OCI-LY3 (cell line): Measurements from ENCODE around the gene DAB1.

Source experiments
- H2AFZ ChIP-seq: fragments of 200-600, 300-600 bp; shearing (Covaris generic); 2 replicates; pipeline ENCODE4 v1.6.0; 2014; ENCODE audit warnings: antibody characterized with exemption, low read depth, low read length
- H3K27ac ChIP-seq: fragments of 200-600, 300-600 bp; sonication (generic); 2 replicates; pipeline ENCODE4 v1.5.1; 2014; ENCODE audit warnings: mild to moderate bottlenecking, low read length, moderate library complexity, mixed read lengths
- H3K27me3 ChIP-seq: fragments of 200-600, 300-600 bp; sonication (generic); 2 replicates; pipeline ENCODE4 v1.6.1; 2014; ENCODE audit warnings: low read depth, low read length, mixed read lengths
- H3K36me3 ChIP-seq: fragments of 200-600, 300-600 bp; sonication (generic); replicated peaks from 2 replicates; pipeline ENCODE3; 2014; ENCODE audit warnings: low read depth, low read length, mixed read lengths
- H3K4me1 ChIP-seq: fragments of 300-600, 200-600 bp; sonication (generic); 2 replicates; pipeline ENCODE4 v1.6.1; 2014; ENCODE audit warnings: low read length, mixed read lengths
- H3K4me2 ChIP-seq: fragments of 200-600, 300-600 bp; sonication (generic); 2 replicates; pipeline ENCODE4 v1.6.1; 2014; ENCODE audit warnings: low read length, mixed read lengths
- H3K4me3 ChIP-seq: fragments of 300-600, 200-600 bp; sonication (generic); 2 replicates; pipeline ENCODE4 v1.5.1; 2014; ENCODE audit warnings: antibody characterized with exemption, mild to moderate bottlenecking, low read length, moderate library complexity
- H3K79me2 ChIP-seq: fragments of 300-600, 200-600 bp; shearing (Covaris generic); 2 replicates; pipeline ENCODE4 v1.6.1; 2014; ENCODE audit warnings: mild to moderate bottlenecking, low read length, mixed read lengths
- H3K9ac ChIP-seq: fragments of 300-600, 200-600 bp; shearing (Covaris generic); 2 replicates; pipeline ENCODE4 v1.6.0; 2014; ENCODE audit warnings: mild to moderate bottlenecking, low read length, moderate library complexity
- H3K9me3 ChIP-seq: fragments of 200-600, 300-600 bp; shearing (Covaris generic); 2 replicates; pipeline ENCODE4 v1.6.1; 2014; ENCODE audit warnings: low read length, mixed read lengths; ENCODE audit not compliant: insufficient read depth
- H4K20me1 ChIP-seq: fragments of 200-600, 300-600 bp; sonication (generic); 2 replicates; pipeline ENCODE4 v1.6.1; 2016; ENCODE audit warnings: low read length, mixed read lengths; ENCODE audit not compliant: insufficient read depth
- EZH2phosphoT487 ChIP-seq: fragments of 200-600 bp; shearing (Covaris generic); IDR thresholded peaks from 2 replicates; pipeline ENCODE4 v1.6.1; 2018; ENCODE audit warnings: antibody characterized with exemption, mixed run types, low read depth
- TF ChIP-seq, protein P1 (sequence below): fragments of 200-600, 300-600 bp; sonication (generic); IDR thresholded peaks from 2 replicates; pipeline ENCODE4 v1.5.1; 2014; ENCODE audit warnings: antibody characterized with exemption, low read length, low read depth

Gene DAB1

DNA sequence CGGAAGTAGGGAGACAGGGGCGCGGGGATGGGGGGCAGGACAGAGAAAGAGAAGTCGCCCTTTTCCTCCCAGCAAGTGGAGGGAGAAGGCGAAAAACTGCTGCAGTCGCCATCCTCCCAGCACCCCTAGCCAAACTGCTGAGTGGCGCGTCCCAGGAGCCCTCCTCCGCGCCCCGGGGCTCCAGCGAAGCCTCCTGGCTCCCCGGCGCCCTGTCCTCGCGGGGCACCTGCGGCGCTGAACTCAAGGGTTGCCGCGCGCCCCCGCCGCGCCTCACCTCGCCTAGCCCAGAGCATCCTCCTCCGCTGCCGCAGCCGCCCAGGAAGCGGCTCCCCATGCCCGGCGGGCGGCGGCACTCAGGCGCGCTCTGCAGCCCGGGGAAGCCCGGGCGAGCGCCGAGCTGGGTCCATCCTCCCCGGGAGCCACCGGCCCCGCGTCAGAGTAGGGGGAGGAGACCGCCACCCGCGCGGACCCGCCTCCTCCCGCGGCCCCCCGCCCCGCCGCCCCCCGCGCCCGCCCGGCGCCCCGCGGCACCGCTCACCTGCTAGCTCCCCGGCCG is at the start of gene DAB1:
Gene DAB1 (minus strand): TSS at position 405 of the 556 bp plus-strand sequence. CDS start 133,030 bp downstream, outside the sequence.
- no peak for TF ChIP-seq EZH2phosphoT487
- Histone ChIP-seq H3K27me3 (no peaks in the 10 kb centered on the region), H2AFZ (no peak within 1 kb of the TSS), H3K4me1 (no peaks in the 10 kb centered on the region), H3K9ac (no peak within 1 kb of the TSS), H3K4me2 (no peak within 1 kb of the TSS), H4K20me1 (no peaks in the 10 kb centered on the region), H3K27ac (no peak within 1 kb of the TSS), H3K4me3 (no peak within 1 kb of the TSS), H3K36me3 (no peaks in the 10 kb centered on the region), H3K79me2 (no peaks in the 10 kb centered on the region), H3K9me3 (no peaks in the 10 kb centered on the region)

DNA sequence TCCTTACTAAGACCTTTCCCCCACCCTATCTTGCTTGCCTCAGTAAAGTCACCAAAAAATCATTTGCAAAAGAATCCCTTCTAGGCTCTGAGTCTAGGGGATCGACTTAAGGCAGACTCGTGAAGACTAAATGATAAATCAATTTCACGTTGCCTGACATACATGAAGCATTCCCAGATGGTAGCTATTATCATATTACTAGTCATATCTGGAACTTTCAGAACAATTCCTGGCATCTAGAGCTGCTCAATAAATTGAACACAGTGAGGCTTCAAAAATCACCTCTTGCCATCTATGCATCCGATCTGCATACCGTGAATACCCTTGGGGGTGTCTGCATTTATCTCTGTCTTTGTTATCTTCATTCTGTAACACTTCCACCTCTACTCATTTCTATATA is 49.6 kb upstream of the DAB1 start:
- Histone ChIP-seq H3K79me2 (no peaks in the 10 kb centered on the region), H3K9me3 (no peaks in the 10 kb centered on the region), H3K4me2 (no peak overlapping the region), H3K9ac (no peak overlapping the region), H3K4me1 (no peaks in the 10 kb centered on the region), H3K27me3 (no peaks in the 10 kb centered on the region), H3K27ac (no peak overlapping the region), H3K36me3 (no peaks in the 10 kb centered on the region), H4K20me1 (no peaks in the 10 kb centered on the region), H3K4me3 (no peak overlapping the region), H2AFZ (no peak overlapping the region)
- TF ChIP-seq, protein P1, sequence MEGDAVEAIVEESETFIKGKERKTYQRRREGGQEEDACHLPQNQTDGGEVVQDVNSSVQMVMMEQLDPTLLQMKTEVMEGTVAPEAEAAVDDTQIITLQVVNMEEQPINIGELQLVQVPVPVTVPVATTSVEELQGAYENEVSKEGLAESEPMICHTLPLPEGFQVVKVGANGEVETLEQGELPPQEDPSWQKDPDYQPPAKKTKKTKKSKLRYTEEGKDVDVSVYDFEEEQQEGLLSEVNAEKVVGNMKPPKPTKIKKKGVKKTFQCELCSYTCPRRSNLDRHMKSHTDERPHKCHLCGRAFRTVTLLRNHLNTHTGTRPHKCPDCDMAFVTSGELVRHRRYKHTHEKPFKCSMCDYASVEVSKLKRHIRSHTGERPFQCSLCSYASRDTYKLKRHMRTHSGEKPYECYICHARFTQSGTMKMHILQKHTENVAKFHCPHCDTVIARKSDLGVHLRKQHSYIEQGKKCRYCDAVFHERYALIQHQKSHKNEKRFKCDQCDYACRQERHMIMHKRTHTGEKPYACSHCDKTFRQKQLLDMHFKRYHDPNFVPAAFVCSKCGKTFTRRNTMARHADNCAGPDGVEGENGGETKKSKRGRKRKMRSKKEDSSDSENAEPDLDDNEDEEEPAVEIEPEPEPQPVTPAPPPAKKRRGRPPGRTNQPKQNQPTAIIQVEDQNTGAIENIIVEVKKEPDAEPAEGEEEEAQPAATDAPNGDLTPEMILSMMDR, result no peak
- TF ChIP-seq EZH2phosphoT487, result no peak

GRCh38 chr1:57471995-57472394 is 48.1 kb upstream of the DAB1 start:
- Histone ChIP-seq H3K27ac (no peak overlapping the region), H3K9ac (no peak overlapping the region), H3K4me2 (no peak overlapping the region), H3K79me2 (no peaks in the 10 kb centered on the region), H4K20me1 (no peaks in the 10 kb centered on the region), H3K4me3 (no peak overlapping the region), H3K4me1 (no peaks in the 10 kb centered on the region), H3K9me3 (no peaks in the 10 kb centered on the region), H3K27me3 (no peaks in the 10 kb centered on the region), H3K36me3 (no peaks in the 10 kb centered on the region), H2AFZ (no peak overlapping the region)
- no peak for TF ChIP-seq EZH2phosphoT487
- TF ChIP-seq, protein P1, result no peak

DNA sequence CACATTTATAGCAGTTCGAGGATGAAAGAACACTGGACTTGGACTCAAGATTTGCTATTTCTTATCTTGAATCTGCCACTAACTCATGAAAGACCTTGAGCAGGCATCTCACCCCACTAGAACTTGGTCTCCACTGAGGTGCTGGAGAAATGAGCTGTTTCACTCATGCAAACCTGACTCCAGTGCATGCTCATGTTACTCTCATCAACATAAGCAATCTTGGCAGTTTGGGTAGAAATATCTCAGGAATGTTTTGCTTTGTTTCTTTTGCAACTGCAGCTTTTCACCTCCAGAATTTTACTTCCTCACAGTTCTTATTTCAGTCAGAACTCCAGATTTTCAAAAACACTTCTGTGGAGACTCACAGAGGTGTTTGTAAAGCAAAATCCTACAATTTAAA is 46.2 kb upstream of the DAB1 start:
- no peaks in the 10 kb centered on the region for H3K79me2 ChIP-seq
- no peaks in the 10 kb centered on the region for H3K27me3 ChIP-seq
- H3K36me3 ChIP-seq, result no peaks in the 10 kb centered on the region
- H2AFZ ChIP-seq, result no peak overlapping the region
- H3K27ac ChIP-seq, result no peak overlapping the region
- H3K9me3 ChIP-seq, result no peaks in the 10 kb centered on the region
- no peaks in the 10 kb centered on the region for H3K4me1 ChIP-seq
- no peak overlapping the region for H3K4me2 ChIP-seq
- H3K9ac ChIP-seq, result no peak overlapping the region
- no peak overlapping the region for H3K4me3 ChIP-seq
- no peaks in the 10 kb centered on the region for H4K20me1 ChIP-seq
- TF ChIP-seq EZH2phosphoT487, result no peak
- TF ChIP-seq, protein P1, result no peak
